ENCODE results near the gene LTBP4. TPM values are rescaled to one million over a fixed set of nuclear protein-coding genes. Genes with fewer than 3 reads are reported as not detected.

The LTBP4 gene
- total RNA-seq, 1 donor from 2014 or later, result 430 TPM

GRCh38 chr19:40600570-40601133 lies 517 bp upstream of the LTBP4 start:
- DNase-seq (no peak), ATAC-seq (no peak)
- no peaks in the 10 kb centered on the region for H3K36me3 ChIP-seq
- H3K4me3 ChIP-seq, result peak overlapping the region; percentile 23
- H3K27ac ChIP-seq, result peak overlapping the region; percentile 60
- no peaks in the 10 kb centered on the region for H3K9me3 ChIP-seq
- no peak for TF ChIP-seq CTCF (IDR thresholded peaks at IDR 0.05)
- peaks cover 51% of the 10 kb centered on the region for H3K27me3 ChIP-seq
- peaks cover 62% of the 10 kb centered on the region for H3K4me1 ChIP-seq
- intact Hi-C loops (cut with DNase I), result no loop called here

- Histone ChIP-seq H3K4me3 (peak overlapping the region; percentile 54), H3K4me1 (peaks cover 59% of the 10 kb centered on the region), H3K36me3 (no peaks in the 10 kb centered on the region), H3K9me3 (no peaks in the 10 kb centered on the region), H3K27ac (peak overlapping the region; percentile 81), H3K27me3 (peaks cover 31% of the 10 kb centered on the region)
- intact Hi-C loops (cut with DNase I), result no loop called here
- no peak for TF ChIP-seq CTCF (IDR thresholded peaks at IDR 0.05)
- ATAC-seq (no peak), DNase-seq (no peak)
Observed at GRCh38 chr19:40603071-40603388, 1.9 kb downstream of the LTBP4 start.

- intact Hi-C loops (cut with DNase I), result no loop called here
- Histone ChIP-seq H3K36me3 (no peaks in the 10 kb centered on the region), H3K4me3 (peak overlapping the region; percentile 54), H3K27ac (peak overlapping the region; percentile 81), H3K4me1 (peaks cover 54% of the 10 kb centered on the region), H3K27me3 (peaks cover 26% of the 10 kb centered on the region), H3K9me3 (no peaks in the 10 kb centered on the region)
- TF ChIP-seq CTCF (IDR thresholded peaks at IDR 0.05), result no peak
- DNase-seq (peak; percentile 99), ATAC-seq (peak; percentile 85)
Observed at GRCh38 chr19:40603389-40604170, 2.4 kb downstream of the LTBP4 start.

GRCh38 chr19:40604171-40604646 lies 3.0 kb downstream of the LTBP4 start:
- intact Hi-C loops (cut with DNase I), result no loop called here
- no peak overlapping the region for H3K27ac ChIP-seq
- DNase-seq (no peak), ATAC-seq (no peak)
- no peaks in the 10 kb centered on the region for H3K36me3 ChIP-seq
- TF ChIP-seq CTCF (IDR thresholded peaks at IDR 0.05), result no peak
- H3K9me3 ChIP-seq, result no peaks in the 10 kb centered on the region
- H3K4me1 ChIP-seq, result peaks cover 52% of the 10 kb centered on the region
- H3K4me3 ChIP-seq, result peak overlapping the region; percentile 54
- H3K27me3 ChIP-seq, result peaks cover 21% of the 10 kb centered on the region

- intact Hi-C loops (cut with DNase I), result no loop called here
- peak overlapping the region; percentile 78 for H3K27ac ChIP-seq
Observed at GRCh38 chr19:40604647-40605215, 3.6 kb downstream of the LTBP4 start.

More at GRCh38 chr19:40604647-40605215, 3.6 kb downstream of the LTBP4 start:
- TF ChIP-seq CTCF (IDR thresholded peaks at IDR 0.05), result no peak
- no peak for DNase-seq
- Histone ChIP-seq H3K9me3 (no peaks in the 10 kb centered on the region), H3K36me3 (no peaks in the 10 kb centered on the region), H3K27me3 (peaks cover 20% of the 10 kb centered on the region), H3K4me1 (peaks cover 52% of the 10 kb centered on the region), H3K4me3 (peak overlapping the region; percentile 54)
- no peak for ATAC-seq
